ENCODE data around the gene RNF208. TPM values are rescaled to one million over a fixed set of nuclear protein-coding genes. Genes with fewer than 3 reads are reported as not detected.

Gene RNF208
- total RNA-seq, 1 donor from 2014 or later: 5.9 TPM

- DNase-seq (ENCODE audit: low spot score): no peak
Measured at GRCh38 chr9:137215196-137215986, 6.6 kb downstream of the RNF208 start.

GRCh38 chr9:137214620-137215019 is 7.4 kb downstream of the RNF208 start:
- no peak for DNase-seq (ENCODE audit: low spot score)

GRCh38 chr9:137213160-137214060 is 8.6 kb downstream of the RNF208 start:
- no peak for DNase-seq (ENCODE audit: low spot score)

- DNase-seq (ENCODE audit: low spot score): no peak
Measured at GRCh38 chr9:137212520-137212919, 9.5 kb downstream of the RNF208 start.

GRCh38 chr9:137211532-137211931 is 10.5 kb downstream of the RNF208 start:
- no peak for DNase-seq (ENCODE audit: low spot score)

GRCh38 chr9:137206602-137207001 is 15.4 kb downstream of the RNF208 start:
- no peak for DNase-seq (ENCODE audit: low spot score)

GRCh38 chr9:137205126-137206069 is 16.6 kb downstream of the RNF208 start, which contains the start of the genes NDOR1 and TMEM203:
Gene NDOR1, plus strand, starts transcription at chr9:137205700. Its CDS starts 78 bp downstream, at chr9:137205778.
Gene TMEM203, minus strand, starts transcription at chr9:137205648. Its CDS starts 234 bp downstream, at chr9:137205414.
- peak; percentile 98 for DNase-seq (ENCODE audit: low spot score)

- DNase-seq (ENCODE audit: low spot score): no peak
Measured at GRCh38 chr9:137204731-137205125, 17.3 kb downstream of the RNF208 start.

GRCh38 chr9:137202966-137203365 is 19.1 kb downstream of the RNF208 start:
- DNase-seq (ENCODE audit: low spot score): no peak

- no peak for DNase-seq (ENCODE audit: low spot score)
Measured at GRCh38 chr9:137201205-137201868, 20.7 kb downstream of the RNF208 start.

- DNase-seq (ENCODE audit: low spot score): peak; percentile 99
Measured at GRCh38 chr9:137200311-137201204, 21.5 kb downstream of the RNF208 start, which contains the start of gene TPRN. Gene TPRN, minus strand, starts transcription at chr9:137200741. Its CDS starts 30 bp downstream, at chr9:137200711.

GRCh38 chr9:137199411-137200121 is 22.5 kb downstream of the RNF208 start:
- no peak for DNase-seq (ENCODE audit: low spot score)

- DNase-seq (ENCODE audit: low spot score): no peak
Measured at GRCh38 chr9:137198902-137199283, 23.1 kb downstream of the RNF208 start.

GRCh38 chr9:137198051-137198901 is 23.8 kb downstream of the RNF208 start:
- no peak for DNase-seq (ENCODE audit: low spot score)

GRCh38 chr9:137195525-137196220 is 26.4 kb downstream of the RNF208 start:
- no peak for DNase-seq (ENCODE audit: low spot score)

- no peak for DNase-seq (ENCODE audit: low spot score)
Measured at GRCh38 chr9:137194909-137195308, 27.1 kb downstream of the RNF208 start.

- DNase-seq (ENCODE audit: low spot score): no peak
Measured at GRCh38 chr9:137194388-137194787, 27.7 kb downstream of the RNF208 start.
